ENCODE data around the gene DAPK2. TPM values are rescaled to one million over a fixed set of nuclear protein-coding genes. Genes with fewer than 3 reads are reported as not detected.

Gene DAPK2
- total RNA-seq, 3 donors from 2014 or later: 32.0 to 82.0 (median 35.5) TPM

DNA sequence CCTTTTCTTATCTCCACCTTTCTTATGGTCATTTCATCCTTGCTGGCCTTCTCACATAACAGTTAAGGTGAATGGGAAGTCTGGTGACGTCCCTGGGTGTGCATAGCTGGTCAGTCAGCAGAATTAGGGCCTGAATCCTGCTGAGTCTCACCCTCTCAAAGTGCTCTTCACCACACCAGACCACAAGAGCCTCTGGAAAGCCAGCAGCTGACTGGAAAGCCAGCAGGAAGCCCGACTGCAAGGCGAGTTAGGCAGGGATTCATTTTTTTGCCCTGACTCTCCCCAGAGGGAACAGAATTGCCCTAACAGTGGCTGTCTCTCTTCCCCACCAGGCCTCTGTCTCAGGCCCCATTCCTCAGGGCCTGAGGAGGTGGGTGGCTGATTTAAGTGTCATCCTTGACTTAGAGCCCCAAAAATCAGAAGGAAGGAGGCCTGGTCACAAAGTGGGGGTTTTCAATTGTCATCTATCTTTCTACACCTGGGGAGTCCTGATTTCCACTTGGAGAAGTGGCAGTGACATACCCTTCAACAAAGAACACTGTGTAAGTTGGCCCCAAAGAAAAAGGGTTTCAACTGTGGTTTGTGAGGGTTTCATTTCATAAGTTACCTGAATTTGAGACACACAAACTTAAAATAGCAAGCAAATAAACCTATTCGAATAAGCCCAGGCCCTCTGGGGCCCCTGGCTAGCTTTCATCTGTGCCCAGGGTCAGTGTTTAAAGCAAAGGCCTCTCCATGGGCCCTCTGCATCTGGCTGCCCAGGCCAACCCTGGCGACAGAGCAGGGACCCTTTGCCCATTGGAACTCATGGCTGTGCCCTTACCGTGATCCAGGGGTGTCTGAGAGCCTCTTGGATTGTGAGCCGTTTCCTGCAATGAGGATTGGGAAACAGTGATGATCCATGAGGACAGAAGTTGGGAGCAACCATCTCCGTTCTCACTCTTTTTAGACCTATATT is 122.0 kb downstream of the DAPK2 start:
- ATAC-seq (no peak), DNase-seq (no peak)
- Histone ChIP-seq H3K4me1 (ENCODE audit: low read depth) (no peaks in the 10 kb centered on the region), H3K36me3 (ENCODE audit: low read depth) (no peaks in the 10 kb centered on the region), H3K4me3 (no peak overlapping the region), H3K9me3 (no peaks in the 10 kb centered on the region)
- intact Hi-C loops (cut with DNase I, micrococcal nuclease): no loop called here
- TF ChIP-seq, protein P1, sequence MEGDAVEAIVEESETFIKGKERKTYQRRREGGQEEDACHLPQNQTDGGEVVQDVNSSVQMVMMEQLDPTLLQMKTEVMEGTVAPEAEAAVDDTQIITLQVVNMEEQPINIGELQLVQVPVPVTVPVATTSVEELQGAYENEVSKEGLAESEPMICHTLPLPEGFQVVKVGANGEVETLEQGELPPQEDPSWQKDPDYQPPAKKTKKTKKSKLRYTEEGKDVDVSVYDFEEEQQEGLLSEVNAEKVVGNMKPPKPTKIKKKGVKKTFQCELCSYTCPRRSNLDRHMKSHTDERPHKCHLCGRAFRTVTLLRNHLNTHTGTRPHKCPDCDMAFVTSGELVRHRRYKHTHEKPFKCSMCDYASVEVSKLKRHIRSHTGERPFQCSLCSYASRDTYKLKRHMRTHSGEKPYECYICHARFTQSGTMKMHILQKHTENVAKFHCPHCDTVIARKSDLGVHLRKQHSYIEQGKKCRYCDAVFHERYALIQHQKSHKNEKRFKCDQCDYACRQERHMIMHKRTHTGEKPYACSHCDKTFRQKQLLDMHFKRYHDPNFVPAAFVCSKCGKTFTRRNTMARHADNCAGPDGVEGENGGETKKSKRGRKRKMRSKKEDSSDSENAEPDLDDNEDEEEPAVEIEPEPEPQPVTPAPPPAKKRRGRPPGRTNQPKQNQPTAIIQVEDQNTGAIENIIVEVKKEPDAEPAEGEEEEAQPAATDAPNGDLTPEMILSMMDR (IDR thresholded peaks at IDR 0.05): no peak

DNA sequence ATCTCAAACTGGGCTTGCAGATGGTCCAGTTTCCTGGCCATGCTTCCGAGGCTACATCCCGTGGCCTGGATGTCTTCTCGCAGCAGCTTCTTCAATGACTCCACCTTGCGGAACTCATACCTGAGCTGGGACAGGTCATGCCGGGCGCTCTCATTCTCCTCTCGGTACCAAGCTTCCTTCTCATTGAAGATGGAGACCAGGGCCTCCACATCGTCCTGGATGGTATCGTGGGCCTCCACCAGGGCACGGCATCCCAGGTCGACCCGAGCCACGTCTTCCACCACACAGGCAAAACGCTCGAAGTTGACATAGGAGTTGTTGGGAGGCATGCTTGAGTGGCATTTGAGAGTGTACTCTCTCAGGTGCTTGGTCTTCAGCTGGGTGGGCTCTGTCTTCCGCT is 123.4 kb downstream of the DAPK2 start:
- ATAC-seq (no peak), DNase-seq (no peak)
- TF ChIP-seq, protein P1 (IDR thresholded peaks at IDR 0.05): no peak
- Histone ChIP-seq H3K4me1 (ENCODE audit: low read depth) (no peaks in the 10 kb centered on the region), H3K4me3 (no peak overlapping the region), H3K36me3 (ENCODE audit: low read depth) (no peaks in the 10 kb centered on the region), H3K9me3 (no peaks in the 10 kb centered on the region)
- intact Hi-C loops (cut with DNase I, micrococcal nuclease): no loop called here

DNA sequence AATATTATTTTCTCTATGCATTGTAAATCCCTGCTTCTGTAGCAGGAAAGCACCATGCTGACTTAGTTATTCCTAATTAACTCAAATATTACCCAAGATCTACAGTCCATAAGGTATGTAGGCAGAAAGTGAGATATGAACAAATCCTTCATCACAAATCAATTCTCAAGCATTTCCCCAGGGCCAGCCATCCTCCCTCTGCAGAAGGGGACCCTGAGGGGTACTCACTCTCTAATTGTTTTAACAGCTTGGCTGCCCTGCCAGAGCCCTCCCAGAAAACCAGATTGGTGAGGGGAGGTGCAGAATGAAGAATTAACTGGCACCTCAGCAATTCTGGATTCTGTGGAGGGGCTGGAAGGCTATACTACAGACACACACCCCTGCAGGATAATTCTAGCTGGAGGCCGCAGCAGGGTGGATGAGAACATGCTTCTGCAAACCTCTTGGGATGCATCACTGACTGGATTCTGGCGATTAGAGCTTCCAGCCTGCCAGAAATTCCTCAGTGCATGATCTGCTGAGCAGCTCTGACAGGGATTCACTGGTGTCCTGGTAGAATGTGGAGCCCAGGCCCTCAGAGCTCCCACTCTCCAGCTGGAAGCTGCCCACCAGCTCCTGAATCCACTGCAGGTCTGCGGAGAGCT is 123.9 kb downstream of the DAPK2 start:
- DNase-seq (no peak), ATAC-seq (no peak)
- Histone ChIP-seq H3K4me1 (ENCODE audit: low read depth) (no peaks in the 10 kb centered on the region), H3K36me3 (ENCODE audit: low read depth) (no peaks in the 10 kb centered on the region), H3K4me3 (no peak overlapping the region), H3K9me3 (no peaks in the 10 kb centered on the region)
- TF ChIP-seq, protein P1 (IDR thresholded peaks at IDR 0.05): no peak
- intact Hi-C loops (cut with DNase I, micrococcal nuclease): no loop called here

DNA sequence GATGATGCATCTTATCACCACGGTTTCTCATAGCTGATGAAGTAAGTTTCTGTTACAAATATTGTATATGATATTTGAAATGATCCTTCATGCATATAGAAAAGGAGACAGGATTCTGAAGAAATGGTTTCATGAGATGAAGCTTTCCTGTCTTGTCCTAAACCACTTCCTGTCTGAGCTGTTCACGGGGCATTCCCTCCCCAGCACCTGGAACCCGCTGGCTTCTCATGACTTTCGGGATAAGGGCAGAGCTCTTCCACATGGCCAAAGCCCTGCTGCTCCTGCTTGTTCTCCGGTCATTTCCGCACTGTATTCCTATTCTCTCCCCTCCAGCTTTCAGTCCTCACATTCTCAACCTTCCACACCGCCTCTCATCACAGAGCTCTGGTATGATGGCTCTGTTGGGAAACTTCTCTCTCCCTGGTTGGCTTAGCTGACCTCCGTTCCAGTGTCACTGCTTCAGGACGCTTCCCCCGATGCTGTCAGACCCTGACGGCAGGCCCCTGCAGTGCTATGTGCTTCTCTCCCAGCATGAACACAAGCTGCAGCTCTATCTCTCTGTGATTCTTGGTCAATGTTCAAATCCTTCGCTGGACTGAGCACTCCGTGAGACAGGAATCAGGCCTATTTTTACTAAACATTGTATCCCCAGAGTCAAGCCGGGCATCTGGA is 125.6 kb downstream of the DAPK2 start:
- no peaks in the 10 kb centered on the region for H3K9me3 ChIP-seq
- H3K4me1 ChIP-seq (ENCODE audit: low read depth): no peaks in the 10 kb centered on the region
- no peak overlapping the region for H3K4me3 ChIP-seq
- no peak for ATAC-seq
- intact Hi-C loops (cut with DNase I, micrococcal nuclease): no loop called here
- TF ChIP-seq, protein P1 (IDR thresholded peaks at IDR 0.05): no peak
- no peaks in the 10 kb centered on the region for H3K36me3 ChIP-seq (ENCODE audit: low read depth)
- no peak for DNase-seq

GRCh38 chr15:63918901-63919348 is 127.4 kb downstream of the DAPK2 start:
- no peak for DNase-seq
- H3K4me3 ChIP-seq: no peak overlapping the region
- H3K9me3 ChIP-seq: no peaks in the 10 kb centered on the region
- H3K36me3 ChIP-seq (ENCODE audit: low read depth): no peaks in the 10 kb centered on the region
- intact Hi-C loops (cut with DNase I, micrococcal nuclease): no loop called here
- TF ChIP-seq, protein P1 (IDR thresholded peaks at IDR 0.05): no peak
- H3K4me1 ChIP-seq (ENCODE audit: low read depth): no peaks in the 10 kb centered on the region
- ATAC-seq: no peak

Data from mucosa of descending colon (tissue), 3 donors.